Activated T-cell treated with anti-CD3 and anti-CD28 coated beads, Interleukin-2, amount 50 U/mL, for 24 hours (primary cell): ENCODE data around the gene USP31.

Experiments used
- DNase-seq: peaks from one replicate; pipeline ENCODE4 v3.0.0-alpha.2; 2020
- H3K27ac Mint-ChIP-seq: 2 replicates; pipeline ENCODE4 v1.8.0; 2020; ENCODE audit warnings: mild to moderate bottlenecking, mixed read lengths
- H3K27me3 Mint-ChIP-seq: 2 replicates; pipeline ENCODE4 v1.8.0; 2020; ENCODE audit warnings: mixed read lengths
- H3K36me3 Mint-ChIP-seq: 2 replicates; pipeline ENCODE4 v1.8.0; 2020; ENCODE audit warnings: low read depth, mixed read lengths
- H3K4me1 Mint-ChIP-seq: 2 replicates; pipeline ENCODE4 v1.8.0; 2020; ENCODE audit warnings: low read depth, mixed read lengths
- H3K4me3 Mint-ChIP-seq: 2 replicates; pipeline ENCODE4 v1.8.0; 2020; ENCODE audit warnings: mild to moderate bottlenecking, moderate library complexity, mixed read lengths
- H3K9me3 Mint-ChIP-seq: 2 replicates; pipeline ENCODE4 v1.8.0; 2020; ENCODE audit warnings: mixed read lengths

USP31 gene

GRCh38 chr16:23131436-23131835 is 17.8 kb downstream of the USP31 start:
- Mint-ChIP-seq H3K36me3 (peaks cover 9% of the 10 kb centered on the region), H3K4me3 (no peak overlapping the region), H3K27ac (no peak overlapping the region), H3K27me3 (no peaks in the 10 kb centered on the region), H3K9me3 (peaks cover 6% of the 10 kb centered on the region), H3K4me1 (peaks cover 21% of the 10 kb centered on the region)
- no peak for DNase-seq

- H3K27ac Mint-ChIP-seq: no peak overlapping the region
- H3K4me1 Mint-ChIP-seq: peaks cover 21% of the 10 kb centered on the region
- H3K27me3 Mint-ChIP-seq: no peaks in the 10 kb centered on the region
- H3K9me3 Mint-ChIP-seq: peaks cover 5% of the 10 kb centered on the region
- DNase-seq: no peak
- no peak overlapping the region for H3K4me3 Mint-ChIP-seq
- peaks cover 7% of the 10 kb centered on the region for H3K36me3 Mint-ChIP-seq
These were observed 18.2 kb downstream of the USP31 start for GRCh38 chr16:23131036-23131435.

- Mint-ChIP-seq H3K4me3 (no peak overlapping the region), H3K9me3 (no peaks in the 10 kb centered on the region), H3K27ac (no peak overlapping the region), H3K4me1 (peaks cover 23% of the 10 kb centered on the region), H3K36me3 (no peaks in the 10 kb centered on the region), H3K27me3 (no peaks in the 10 kb centered on the region)
- DNase-seq: no peak
These were observed 19.6 kb downstream of the USP31 start for GRCh38 chr16:23129686-23130085.

- no peaks in the 10 kb centered on the region for H3K36me3 Mint-ChIP-seq
- H3K4me3 Mint-ChIP-seq: no peak overlapping the region
- H3K4me1 Mint-ChIP-seq: peaks cover 28% of the 10 kb centered on the region
- H3K9me3 Mint-ChIP-seq: no peaks in the 10 kb centered on the region
- no peak for DNase-seq
- H3K27ac Mint-ChIP-seq: no peak overlapping the region
- no peaks in the 10 kb centered on the region for H3K27me3 Mint-ChIP-seq
These were observed 21.2 kb downstream of the USP31 start for GRCh38 chr16:23128056-23128455.

- DNase-seq: no peak
- Mint-ChIP-seq H3K4me1 (peaks cover 29% of the 10 kb centered on the region), H3K27ac (no peak overlapping the region), H3K4me3 (no peak overlapping the region), H3K9me3 (no peaks in the 10 kb centered on the region), H3K27me3 (no peaks in the 10 kb centered on the region), H3K36me3 (no peaks in the 10 kb centered on the region)
These were observed 24.0 kb downstream of the USP31 start for GRCh38 chr16:23125277-23125676.

- Mint-ChIP-seq H3K9me3 (no peaks in the 10 kb centered on the region), H3K4me1 (peaks cover 30% of the 10 kb centered on the region), H3K36me3 (no peaks in the 10 kb centered on the region), H3K27me3 (no peaks in the 10 kb centered on the region), H3K27ac (no peak overlapping the region), H3K4me3 (no peak overlapping the region)
- no peak for DNase-seq
These were observed 24.9 kb downstream of the USP31 start for GRCh38 chr16:23124315-23124714.

GRCh38 chr16:23122144-23122543 is 27.1 kb downstream of the USP31 start:
- Mint-ChIP-seq H3K27ac (no peak overlapping the region), H3K36me3 (peaks cover 2% of the 10 kb centered on the region), H3K27me3 (no peaks in the 10 kb centered on the region), H3K4me1 (peaks cover 30% of the 10 kb centered on the region), H3K9me3 (no peaks in the 10 kb centered on the region), H3K4me3 (no peak overlapping the region)
- DNase-seq: no peak

GRCh38 chr16:23121024-23121423 is 28.2 kb downstream of the USP31 start:
- no peak for DNase-seq

GRCh38 chr16:23120562-23120961 is 28.7 kb downstream of the USP31 start:
- Mint-ChIP-seq H3K9me3 (no peaks in the 10 kb centered on the region), H3K27me3 (no peaks in the 10 kb centered on the region), H3K27ac (no peak overlapping the region), H3K36me3 (peaks cover 2% of the 10 kb centered on the region), H3K4me1 (peaks cover 30% of the 10 kb centered on the region), H3K4me3 (no peak overlapping the region)
- no peak for DNase-seq

More at GRCh38 chr16:23121024-23121423, 28.2 kb downstream of the USP31 start:
- Mint-ChIP-seq H3K9me3 (no peaks in the 10 kb centered on the region), H3K36me3 (peaks cover 2% of the 10 kb centered on the region), H3K4me3 (no peak overlapping the region), H3K27me3 (no peaks in the 10 kb centered on the region), H3K27ac (no peak overlapping the region), H3K4me1 (peaks cover 30% of the 10 kb centered on the region)

GRCh38 chr16:23119570-23119969 is 29.7 kb downstream of the USP31 start:
- DNase-seq: no peak
- no peak overlapping the region for H3K27ac Mint-ChIP-seq
- no peaks in the 10 kb centered on the region for H3K27me3 Mint-ChIP-seq
- H3K4me1 Mint-ChIP-seq: peaks cover 26% of the 10 kb centered on the region
- H3K36me3 Mint-ChIP-seq: peaks cover 2% of the 10 kb centered on the region
- H3K9me3 Mint-ChIP-seq: no peaks in the 10 kb centered on the region
- H3K4me3 Mint-ChIP-seq: no peak overlapping the region

- no peaks in the 10 kb centered on the region for H3K4me1 Mint-ChIP-seq
- H3K9me3 Mint-ChIP-seq: no peaks in the 10 kb centered on the region
- no peaks in the 10 kb centered on the region for H3K27me3 Mint-ChIP-seq
- H3K27ac Mint-ChIP-seq: no peak overlapping the region
- H3K4me3 Mint-ChIP-seq: no peak overlapping the region
- DNase-seq: no peak
- H3K36me3 Mint-ChIP-seq: peaks cover 7% of the 10 kb centered on the region
These were observed 34.9 kb downstream of the USP31 start for GRCh38 chr16:23114131-23114904.

- Mint-ChIP-seq H3K9me3 (no peaks in the 10 kb centered on the region), H3K27me3 (no peaks in the 10 kb centered on the region), H3K4me1 (no peaks in the 10 kb centered on the region), H3K4me3 (no peak overlapping the region), H3K27ac (no peak overlapping the region), H3K36me3 (peaks cover 8% of the 10 kb centered on the region)
- no peak for DNase-seq
These were observed 36.1 kb downstream of the USP31 start for GRCh38 chr16:23113185-23113584.

- DNase-seq: no peak
- Mint-ChIP-seq H3K4me3 (no peak overlapping the region), H3K27ac (no peak overlapping the region), H3K27me3 (no peaks in the 10 kb centered on the region), H3K36me3 (peaks cover 33% of the 10 kb centered on the region), H3K4me1 (no peaks in the 10 kb centered on the region), H3K9me3 (no peaks in the 10 kb centered on the region)
These were observed 38.9 kb downstream of the USP31 start for GRCh38 chr16:23110257-23110899.

GRCh38 chr16:23107936-23108335 is 41.3 kb downstream of the USP31 start:
- Mint-ChIP-seq H3K27ac (no peak overlapping the region), H3K36me3 (peaks cover 47% of the 10 kb centered on the region), H3K4me3 (no peak overlapping the region), H3K4me1 (no peaks in the 10 kb centered on the region), H3K27me3 (no peaks in the 10 kb centered on the region), H3K9me3 (no peaks in the 10 kb centered on the region)
- DNase-seq: no peak

- Mint-ChIP-seq H3K27me3 (no peaks in the 10 kb centered on the region), H3K36me3 (peaks cover 49% of the 10 kb centered on the region), H3K4me1 (no peaks in the 10 kb centered on the region), H3K4me3 (no peak overlapping the region), H3K27ac (no peak overlapping the region), H3K9me3 (no peaks in the 10 kb centered on the region)
- DNase-seq: no peak
These were observed 42.1 kb downstream of the USP31 start for GRCh38 chr16:23107117-23107516.
